ENCODE results near the gene EIF1AY. TPM values are rescaled to one million over a fixed set of nuclear protein-coding genes. Genes with fewer than 3 reads are reported as not detected.

Gene EIF1AY, protein sequence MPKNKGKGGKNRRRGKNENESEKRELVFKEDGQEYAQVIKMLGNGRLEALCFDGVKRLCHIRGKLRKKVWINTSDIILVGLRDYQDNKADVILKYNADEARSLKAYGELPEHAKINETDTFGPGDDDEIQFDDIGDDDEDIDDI
- total RNA-seq = 10 to 100 TPM in 2 of 3 donors, not detected in 1; 26.9 to 38.2 TPM
- long read RNA-seq, donor 1, transcript EIF1AY-201 (7 exons, 1,390 nt) = major isoform, 22 of 26 reads
- long read RNA-seq, donor 1, partial matches to known transcripts = 2 of 26 reads
- long read RNA-seq, donor 1, other reads (novel, unspliced or antisense) = 2 of 26 reads
- long read RNA-seq, donor 2 = 0 reads

DNA sequence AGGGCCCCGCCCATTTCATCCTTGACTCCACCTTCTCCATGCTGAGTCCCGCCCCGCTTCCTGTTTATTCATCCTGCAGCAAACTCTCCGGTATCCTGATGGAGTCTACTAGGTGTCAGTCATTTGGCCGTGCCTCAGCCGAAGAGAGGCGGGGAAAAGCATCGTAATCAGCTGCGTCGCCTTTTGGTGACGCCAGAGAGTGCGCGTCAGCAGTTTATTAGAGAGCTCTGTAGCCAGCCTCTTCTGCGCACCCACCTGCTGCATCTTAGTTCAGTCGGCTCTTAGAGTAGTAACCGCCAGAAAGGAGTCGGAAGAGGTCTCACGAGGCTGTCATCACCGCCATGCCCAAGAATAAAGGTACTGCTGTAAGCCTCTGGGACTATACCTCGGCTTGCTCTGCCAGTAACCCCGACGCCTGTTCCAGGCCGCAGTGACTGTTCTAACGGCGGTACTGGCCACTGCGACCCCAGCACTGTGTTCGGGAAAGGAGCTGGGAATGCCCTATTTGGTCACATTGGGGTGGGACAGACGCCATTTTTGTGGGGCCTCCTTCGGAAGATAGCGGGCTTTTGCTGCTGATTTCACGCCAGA lies at the start of gene EIF1AY:
Gene EIF1AY, plus strand, starts transcription at position 246 of the 591 bp plus-strand sequence. Its CDS starts 96 bp downstream, at position 342.
- H3K4me1 ChIP-seq (ENCODE audit: low read depth) = no peaks in the 10 kb centered on the region
- intact Hi-C loops (cut with DNase I, micrococcal nuclease) = no loop called here
- no peak for ATAC-seq
- DNase-seq = peak in 2 of 3 donors; percentile 89 to 93
- H3K36me3 ChIP-seq (ENCODE audit: low read depth) = no peaks in the 10 kb centered on the region
- peak within 1 kb of the TSS; percentile 34 for H3K4me3 ChIP-seq
- TF ChIP-seq, protein P1, sequence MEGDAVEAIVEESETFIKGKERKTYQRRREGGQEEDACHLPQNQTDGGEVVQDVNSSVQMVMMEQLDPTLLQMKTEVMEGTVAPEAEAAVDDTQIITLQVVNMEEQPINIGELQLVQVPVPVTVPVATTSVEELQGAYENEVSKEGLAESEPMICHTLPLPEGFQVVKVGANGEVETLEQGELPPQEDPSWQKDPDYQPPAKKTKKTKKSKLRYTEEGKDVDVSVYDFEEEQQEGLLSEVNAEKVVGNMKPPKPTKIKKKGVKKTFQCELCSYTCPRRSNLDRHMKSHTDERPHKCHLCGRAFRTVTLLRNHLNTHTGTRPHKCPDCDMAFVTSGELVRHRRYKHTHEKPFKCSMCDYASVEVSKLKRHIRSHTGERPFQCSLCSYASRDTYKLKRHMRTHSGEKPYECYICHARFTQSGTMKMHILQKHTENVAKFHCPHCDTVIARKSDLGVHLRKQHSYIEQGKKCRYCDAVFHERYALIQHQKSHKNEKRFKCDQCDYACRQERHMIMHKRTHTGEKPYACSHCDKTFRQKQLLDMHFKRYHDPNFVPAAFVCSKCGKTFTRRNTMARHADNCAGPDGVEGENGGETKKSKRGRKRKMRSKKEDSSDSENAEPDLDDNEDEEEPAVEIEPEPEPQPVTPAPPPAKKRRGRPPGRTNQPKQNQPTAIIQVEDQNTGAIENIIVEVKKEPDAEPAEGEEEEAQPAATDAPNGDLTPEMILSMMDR (IDR thresholded peaks at IDR 0.05) = no peak
- no peaks in the 10 kb centered on the region for H3K9me3 ChIP-seq

DNA sequence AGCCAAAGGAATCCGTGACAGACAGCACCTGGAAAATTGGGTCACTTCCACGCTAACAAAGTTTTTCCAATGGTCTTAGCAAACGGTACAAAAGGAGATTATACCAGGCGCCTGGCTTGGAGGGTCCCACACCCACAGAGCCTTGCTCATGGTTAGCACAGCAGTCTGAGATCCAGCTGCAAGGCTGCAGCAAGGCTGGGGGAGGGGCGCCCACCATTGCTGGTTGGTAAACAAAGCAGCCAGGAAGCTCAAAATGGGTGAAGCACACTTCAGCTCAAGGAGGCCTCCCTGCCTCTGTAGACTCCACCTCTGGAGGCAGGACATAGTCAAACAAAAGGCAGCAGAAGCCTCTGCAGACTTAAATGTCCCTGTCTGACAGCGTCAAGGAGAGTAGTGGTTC lies 47.1 kb upstream of the EIF1AY start:
- ATAC-seq (no peak), DNase-seq (no peak)
- no peaks in the 10 kb centered on the region for H3K4me1 ChIP-seq (ENCODE audit: low read depth)
- no peak overlapping the region for H3K4me3 ChIP-seq
- H3K9me3 ChIP-seq = no peaks in the 10 kb centered on the region
- TF ChIP-seq, protein P1 (IDR thresholded peaks at IDR 0.05) = no peak
- H3K36me3 ChIP-seq (ENCODE audit: low read depth) = no peaks in the 10 kb centered on the region
- intact Hi-C loops (cut with DNase I, micrococcal nuclease) = no loop called here

DNA sequence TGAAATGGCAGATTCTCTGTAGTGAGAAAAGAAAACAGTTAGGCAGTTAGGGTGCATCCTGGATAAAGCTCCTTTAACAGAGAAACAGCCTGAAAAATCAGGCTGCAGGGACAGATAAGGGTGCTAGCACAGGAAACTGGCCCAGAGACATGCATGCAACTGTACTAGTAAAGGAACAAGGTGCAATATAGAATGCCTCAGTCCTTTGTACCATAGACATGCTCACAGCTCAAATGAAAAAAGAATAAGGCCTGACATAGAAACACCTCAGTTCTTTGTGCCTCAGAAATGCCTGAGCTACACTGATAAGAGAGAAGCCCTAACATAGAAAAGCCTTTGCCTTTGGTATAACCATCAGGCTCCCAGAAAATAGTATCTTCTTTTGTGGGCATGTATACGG lies 37.4 kb upstream of the EIF1AY start:
- DNase-seq (no peak), ATAC-seq (no peak)
- no peaks in the 10 kb centered on the region for H3K4me1 ChIP-seq (ENCODE audit: low read depth)
- no peak overlapping the region for H3K4me3 ChIP-seq
- intact Hi-C loops (cut with DNase I, micrococcal nuclease) = no loop called here
- H3K36me3 ChIP-seq (ENCODE audit: low read depth) = no peaks in the 10 kb centered on the region
- TF ChIP-seq, protein P1 (IDR thresholded peaks at IDR 0.05) = no peak
- no peaks in the 10 kb centered on the region for H3K9me3 ChIP-seq

DNA sequence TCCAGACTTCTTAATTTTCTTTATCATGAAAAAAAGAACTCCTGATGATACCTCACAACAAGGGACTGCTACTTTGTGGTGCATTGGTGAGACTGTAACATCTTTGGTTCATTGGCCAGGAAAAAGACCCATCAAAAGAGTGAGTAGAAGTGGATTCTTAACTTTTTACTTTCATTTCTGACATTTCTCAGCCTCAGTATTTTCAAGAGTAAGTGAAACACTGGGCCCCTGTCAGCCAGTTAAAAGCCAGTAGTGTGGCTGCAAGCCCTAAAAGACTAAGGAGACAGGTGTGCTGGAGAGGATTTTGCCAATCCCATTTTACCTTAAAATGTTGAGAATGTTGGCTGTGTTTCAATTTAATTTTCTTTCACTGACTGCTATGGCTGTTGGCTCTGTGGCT lies 36.6 kb upstream of the EIF1AY start:
- H3K4me1 ChIP-seq (ENCODE audit: low read depth) = no peaks in the 10 kb centered on the region
- H3K4me3 ChIP-seq = no peak overlapping the region
- ATAC-seq (no peak), DNase-seq (no peak)
- intact Hi-C loops (cut with DNase I, micrococcal nuclease) = no loop called here
- TF ChIP-seq, protein P1 (IDR thresholded peaks at IDR 0.05) = no peak
- no peaks in the 10 kb centered on the region for H3K36me3 ChIP-seq (ENCODE audit: low read depth)
- H3K9me3 ChIP-seq = no peaks in the 10 kb centered on the region

DNA sequence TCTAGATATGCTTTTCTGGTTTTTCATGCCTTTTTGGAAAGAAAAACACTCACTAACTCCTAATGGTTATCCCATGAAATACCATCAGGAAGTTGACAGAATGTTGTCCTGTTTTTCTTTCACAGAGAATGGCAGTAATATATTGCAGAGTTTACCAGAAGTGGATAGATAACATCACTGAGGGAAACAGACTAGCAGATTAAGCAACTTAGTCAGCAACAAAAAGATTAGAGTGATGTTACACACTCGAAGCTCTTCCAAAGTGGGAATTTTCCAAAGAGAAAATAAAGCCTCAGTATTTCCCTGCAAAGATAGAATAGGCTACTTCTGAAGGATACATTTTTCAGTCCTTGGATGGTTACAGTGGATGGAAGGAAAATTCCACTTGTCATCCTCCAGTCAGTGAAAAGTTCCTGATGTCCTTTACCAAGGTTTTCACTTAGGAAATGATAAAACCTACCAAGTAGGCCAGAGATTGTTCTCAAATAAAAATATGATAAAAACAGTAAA lies 31.1 kb upstream of the EIF1AY start:
- DNase-seq = no peak
- TF ChIP-seq, protein P1 (IDR thresholded peaks at IDR 0.05) = no peak
- Histone ChIP-seq H3K36me3 (ENCODE audit: low read depth) (no peaks in the 10 kb centered on the region), H3K4me3 (no peak overlapping the region), H3K9me3 (no peaks in the 10 kb centered on the region), H3K4me1 (ENCODE audit: low read depth) (no peaks in the 10 kb centered on the region)
- ATAC-seq = no peak
- intact Hi-C loops (cut with DNase I, micrococcal nuclease) = no loop called here

All from mucosa of descending colon (tissue), 3 donors.